PFSK-1 (cell line): ENCODE measurements around the gene RPTOR.
A peak's percentile ranks its signal among the peaks of the same experiment; 100 is the strongest.

Source experiments
- POLR2AphosphoS5 ChIP-seq: IDR thresholded peaks from 2 replicates; pipeline ENCODE4 v1.6.1; 2012; ENCODE audit warnings: low read depth, mild to moderate bottlenecking, control low read depth, low read length, moderate library complexity
- REST ChIP-seq, 2 experiments: IDR thresholded peaks; 2 replicates each; pipeline versions ENCODE4 v1.6.1 to v1.8.0; 2011 to 2012; ENCODE audit warnings: low read depth in 2 of 2, low read length in 2 of 2, control low read depth in 1 of 2, inconsistent platforms in 1 of 2, mild to moderate bottlenecking in 1 of 2, moderate library complexity in 1 of 2; ENCODE audit not compliant: insufficient read depth in 1 of 2
- SIN3A ChIP-seq: IDR thresholded peaks from 2 replicates; pipeline ENCODE4 v1.6.1; 2012; ENCODE audit warnings: mild to moderate bottlenecking, low read length, moderate library complexity, borderline replicate concordance; ENCODE audit not compliant: insufficient read depth

- TF ChIP-seq REST (IDR thresholded peaks at IDR 0.05; ENCODE audit: insufficient read depth in 1 of 2, low read depth in 2 of 2, low read length in 2 of 2) (no peak; a peak in 1 of 4 replicates), POLR2AphosphoS5 (peak; percentile 88; the same call in 1 of the 2 replicates), SIN3A (no peak; the same call in 1 of the 2 replicates)
Observed at GRCh38 chr17:80981062-80981902, 436.6 kb downstream of the RPTOR start.
